ENCODE results near the gene MOSPD3.
"Not testable (repeated sequence)": the region's sequence is repeated elsewhere in the genome, so short reads cannot be mapped to it uniquely, and the experiment has no call there.

MOSPD3 gene

GRCh38 chr7:100649826-100650565, 37.7 kb downstream of the MOSPD3 start:
- no peak overlapping the region for H3K27ac ChIP-seq
- no peak for TF ChIP-seq CTCF (conservative IDR thresholded peaks at IDR 0.05)

GRCh38 chr7:100654908-100655831, 42.8 kb downstream of the MOSPD3 start:
- peak overlapping the region; percentile 73 for H3K27ac ChIP-seq
- no peak for TF ChIP-seq CTCF (conservative IDR thresholded peaks at IDR 0.05)

GRCh38 chr7:100655908-100656674, 43.8 kb downstream of the MOSPD3 start, which contains the start of gene ACTL6B:
ACTL6B (minus strand) TSS chr7:100656448; CDS start chr7:100656354, 94 bp downstream.
- no peak for TF ChIP-seq CTCF (conservative IDR thresholded peaks at IDR 0.05)
- H3K27ac ChIP-seq, result peak within 1 kb of the TSS; percentile 73

GRCh38 chr7:100662194-100662776, 49.9 kb downstream of the MOSPD3 start:
- H3K27ac ChIP-seq, result not testable (repeated sequence)

Measured in VCaP (cell line).